ENCODE data around the gene HGF. TPM values are rescaled to one million over a fixed set of nuclear protein-coding genes. Genes with fewer than 3 reads are reported as not detected.

HGF gene
- total and polyA plus RNA-seq, 4 donors = 1.2 to 12.2 (median 2.8) TPM

GRCh38 chr7:81655271-81655670 is 114.6 kb downstream of the HGF start:
- Histone ChIP-seq H3K9me3 (ENCODE audit: control insufficient read depth, insufficient read depth, low read length) (peaks cover 5% of the 10 kb centered on the region), H3K36me3 (ENCODE audit: control insufficient read depth, insufficient read depth, low read length) (no peaks in the 10 kb centered on the region), H3K27me3 (ENCODE audit: control insufficient read depth, insufficient read depth, low read length) (no peaks in the 10 kb centered on the region), H3K27ac (ENCODE audit: low read depth, low read length) (no peak overlapping the region), H3K4me3 (ENCODE audit: low read depth, low read length) (no peak overlapping the region), H3K4me1 (ENCODE audit: control insufficient read depth, insufficient read depth, low read length) (no peaks in the 10 kb centered on the region)
- no peak for DNase-seq (ENCODE audit: low read depth in 4 of 6, low spot score in 6 of 6)
- WGBS (ENCODE audit: insufficient coverage) = no CpG with 5 or more reads among the region's 1 CpG

DNA sequence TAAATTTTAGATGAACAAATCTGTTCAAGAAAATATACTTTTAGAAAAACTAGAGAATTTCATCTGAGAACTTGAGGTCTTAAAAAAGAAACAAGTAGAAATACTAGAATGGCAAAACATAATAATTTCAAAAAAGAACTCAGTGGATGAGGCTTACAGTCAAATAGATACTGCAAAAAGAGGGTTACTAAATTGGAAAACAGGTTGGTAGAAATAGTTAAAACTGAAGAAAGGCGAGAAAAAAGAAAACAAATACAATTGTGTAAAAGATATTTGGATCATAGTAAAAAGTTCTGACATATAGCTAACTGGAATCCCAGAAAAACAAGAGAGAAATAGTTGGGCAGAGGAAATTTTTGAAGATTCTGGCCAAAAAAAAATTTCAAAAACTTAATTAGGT is 117.6 kb downstream of the HGF start:
- no peak overlapping the region for H3K27ac ChIP-seq (ENCODE audit: low read depth, low read length)
- peaks cover 4% of the 10 kb centered on the region for H3K9me3 ChIP-seq (ENCODE audit: control insufficient read depth, insufficient read depth, low read length)
- no peaks in the 10 kb centered on the region for H3K36me3 ChIP-seq (ENCODE audit: control insufficient read depth, insufficient read depth, low read length)
- H3K4me3 ChIP-seq (ENCODE audit: low read depth, low read length) = no peak overlapping the region
- no CpG with 5 or more reads among the region's 1 CpG for WGBS (ENCODE audit: insufficient coverage)
- no peaks in the 10 kb centered on the region for H3K27me3 ChIP-seq (ENCODE audit: control insufficient read depth, insufficient read depth, low read length)
- no peaks in the 10 kb centered on the region for H3K4me1 ChIP-seq (ENCODE audit: control insufficient read depth, insufficient read depth, low read length)
- no peak for DNase-seq (ENCODE audit: low read depth in 4 of 6, low spot score in 6 of 6)
